Panc1 (cell line): Measurements from ENCODE around the gene ITGAV. TPM values are rescaled to one million over a fixed set of nuclear protein-coding genes. Genes with fewer than 3 reads are reported as not detected.

Experiments used
- ATAC-seq: fragments of 200-7000 bp; cut with Tn5 transposase; 2 replicates; pipeline ENCODE4 v1.9.1; 2020; ENCODE audit warnings: mild to moderate bottlenecking, moderate library complexity
- BruUV-seq: library from RNA; stranded (reverse); fragments of 400-500 nt; replicated peaks from 2 replicates; lab custom pipeline; 2021; lab: Mats Ljungman, UMichigan
- CTCF ChIA-PET: fragments of 300-600 bp; sonication (Branson Sonifier 250); formaldehyde crosslinking; loops from one replicate; lab custom pipeline; 2022; ENCODE audit warnings: antibody characterized with exemption; lab: Charles Lee
- POLR2A ChIA-PET: fragments of 300-600 bp; sonication (Branson Sonifier 250); formaldehyde crosslinking; loops from one replicate; lab custom pipeline; 2022; ENCODE audit warnings: antibody characterized with exemption; lab: Charles Lee
- DNase-seq: peaks from one replicate; pipeline ENCODE4 v3.0.0-alpha.2; 2010; ENCODE audit warnings: low read depth, low spot score
- H3K27ac ChIP-seq: 2 replicates; pipeline ENCODE4 v1.5.1; 2011; ENCODE audit warnings: mild to moderate bottlenecking, low read length, inconsistent platforms
- H3K27me3 ChIP-seq: fragments of 200-500 bp; sonication (Bioruptor generic); 2 replicates; pipeline ENCODE4 v1.6.0; 2014; ENCODE audit warnings: low read length, inconsistent platforms; ENCODE audit not compliant: control insufficient read depth, insufficient read depth
- H3K36me3 ChIP-seq: fragments of 200-500 bp; sonication (Bioruptor generic); 2 replicates; pipeline ENCODE4 v1.5.1; 2014; ENCODE audit warnings: inconsistent platforms, mild to moderate bottlenecking, low read length, moderate library complexity; ENCODE audit not compliant: control insufficient read depth, insufficient read depth
- H3K4me1 ChIP-seq: 2 replicates; pipeline ENCODE4 v1.5.1; 2011; ENCODE audit warnings: inconsistent platforms, mild to moderate bottlenecking, low read length, moderate library complexity; ENCODE audit not compliant: control insufficient read depth, insufficient read depth
- H3K4me3 ChIP-seq, 2 experiments: 2 replicates each; pipeline ENCODE4 v1.5.1; 2011 to 2012; ENCODE audit warnings: low read depth in 2 of 2, low read length in 2 of 2, mild to moderate bottlenecking in 2 of 2, inconsistent platforms in 1 of 2, moderate library complexity in 1 of 2
- H3K9me3 ChIP-seq: fragments of 200-500 bp; sonication (Bioruptor generic); 2 replicates; pipeline ENCODE4 v1.5.1; 2014; ENCODE audit warnings: low read depth, mild to moderate bottlenecking, inconsistent platforms, low read length, moderate library complexity; ENCODE audit not compliant: control insufficient read depth, insufficient read depth
- POLR2AphosphoS5 ChIP-seq: IDR thresholded peaks from 2 replicates; pipeline ENCODE4 v1.6.1; 2012; ENCODE audit warnings: mild to moderate bottlenecking, low read depth, low read length, moderate library complexity
- SIN3A ChIP-seq: IDR thresholded peaks from 2 replicates; pipeline ENCODE4 v1.6.1; 2012; ENCODE audit warnings: low read depth, mild to moderate bottlenecking, low read length, moderate library complexity, borderline replicate concordance; ENCODE audit not compliant: insufficient read depth
- TCF7L2 ChIP-seq: IDR thresholded peaks from 2 replicates; pipeline ENCODE4 v1.6.1; 2011; ENCODE audit warnings: mild to moderate bottlenecking, low read depth, low read length, inconsistent platforms
- in situ Hi-C: cut with HindIII; loops from 2 replicates; pipeline ENCODE4 v1.10.0; 2016; ENCODE audit warnings: low sequenced_read_pairs, low pct_unique_long_range_greater_than_20kb
- intact Hi-C: fragments of 100-400 bp; cut with micrococcal nuclease; formaldehyde crosslinking; loops from one replicate; pipeline ENCODE4 v1.10.0; 2022; ENCODE audit not compliant: unreplicated experiment
- total RNA-seq: library from RNA; stranded (reverse); gene quantifications from one replicate; pipeline ENCODE4 v1.2.1, GENCODE V29; 2021; ENCODE audit not compliant: unreplicated experiment
- TF ChIP-seq, protein P1 (sequence below), 2 experiments: IDR thresholded peaks; 2 replicates each; pipeline ENCODE4 v1.6.1; 2011 to 2012; ENCODE audit warnings: low read depth in 2 of 2, control low read depth in 1 of 2, low read length in 1 of 2, mild to moderate bottlenecking in 1 of 2, moderate library complexity in 1 of 2; ENCODE audit not compliant: insufficient read depth in 1 of 2
- TF ChIP-seq, protein P2 (sequence below): fragments of 450-650 bp; IDR thresholded peaks from 2 replicates; pipeline ENCODE4 v1.5.1; 2017; ENCODE audit warnings: mild to moderate bottlenecking

The ITGAV gene
- total RNA-seq, 1 experiment from 2014 or later: 218 TPM

DNA sequence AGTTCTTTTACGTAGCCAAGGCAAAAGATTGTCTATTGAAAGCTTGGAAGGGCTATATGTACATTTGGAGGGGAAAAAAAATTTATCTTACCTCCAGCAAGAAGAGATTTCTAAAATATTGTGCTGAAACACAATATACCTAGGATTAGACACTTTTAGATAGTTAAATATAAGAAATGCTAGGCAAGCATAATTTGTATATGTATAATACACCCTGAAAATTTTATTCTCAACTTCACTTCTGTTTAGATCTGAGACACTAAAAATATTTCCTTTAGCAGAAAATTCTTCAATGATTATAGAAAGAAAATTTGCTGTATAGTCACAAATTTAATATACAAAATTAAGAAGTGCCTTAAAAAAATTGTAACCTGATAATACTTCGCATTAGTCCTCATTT lies 42.6 kb downstream of the ITGAV start:
- POLR2A ChIA-PET: no interaction called here
- in situ Hi-C loops: no loop called here

DNA sequence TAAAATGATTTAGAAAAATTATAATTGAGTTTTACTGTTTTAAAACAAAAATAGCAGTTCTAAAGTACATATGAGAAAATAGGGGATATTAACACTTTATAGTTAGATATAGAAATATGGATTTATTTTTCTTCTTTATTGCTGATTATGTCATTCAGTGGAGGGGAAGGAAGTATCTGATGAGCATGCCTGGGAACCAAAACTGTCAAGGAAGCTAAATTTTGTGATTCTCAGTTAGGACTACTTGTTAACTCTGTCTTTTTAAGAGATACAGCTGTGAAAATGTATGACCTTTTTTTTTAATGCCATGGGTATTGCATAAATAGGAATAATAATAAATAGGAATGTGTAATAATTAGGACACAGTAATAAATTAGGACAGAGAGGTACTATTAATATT lies 44.8 kb downstream of the ITGAV start:
- Histone ChIP-seq H3K36me3 (peaks cover 21% of the 10 kb centered on the region), H3K4me1 (no peaks in the 10 kb centered on the region; the same call in none of the 2 replicates), H3K27me3 (no peaks in the 10 kb centered on the region), H3K4me3 (no peak overlapping the region), H3K9me3 (no peaks in the 10 kb centered on the region), H3K27ac (no peak overlapping the region)
- no peak for DNase-seq
- intact Hi-C loops: no loop called here
- ChIA-PET POLR2A (no interaction called here), CTCF (no interaction called here)
- TF ChIP-seq TCF7L2 (no peak), SIN3A (no peak), POLR2AphosphoS5 (no peak)
- TF ChIP-seq, protein P1, sequence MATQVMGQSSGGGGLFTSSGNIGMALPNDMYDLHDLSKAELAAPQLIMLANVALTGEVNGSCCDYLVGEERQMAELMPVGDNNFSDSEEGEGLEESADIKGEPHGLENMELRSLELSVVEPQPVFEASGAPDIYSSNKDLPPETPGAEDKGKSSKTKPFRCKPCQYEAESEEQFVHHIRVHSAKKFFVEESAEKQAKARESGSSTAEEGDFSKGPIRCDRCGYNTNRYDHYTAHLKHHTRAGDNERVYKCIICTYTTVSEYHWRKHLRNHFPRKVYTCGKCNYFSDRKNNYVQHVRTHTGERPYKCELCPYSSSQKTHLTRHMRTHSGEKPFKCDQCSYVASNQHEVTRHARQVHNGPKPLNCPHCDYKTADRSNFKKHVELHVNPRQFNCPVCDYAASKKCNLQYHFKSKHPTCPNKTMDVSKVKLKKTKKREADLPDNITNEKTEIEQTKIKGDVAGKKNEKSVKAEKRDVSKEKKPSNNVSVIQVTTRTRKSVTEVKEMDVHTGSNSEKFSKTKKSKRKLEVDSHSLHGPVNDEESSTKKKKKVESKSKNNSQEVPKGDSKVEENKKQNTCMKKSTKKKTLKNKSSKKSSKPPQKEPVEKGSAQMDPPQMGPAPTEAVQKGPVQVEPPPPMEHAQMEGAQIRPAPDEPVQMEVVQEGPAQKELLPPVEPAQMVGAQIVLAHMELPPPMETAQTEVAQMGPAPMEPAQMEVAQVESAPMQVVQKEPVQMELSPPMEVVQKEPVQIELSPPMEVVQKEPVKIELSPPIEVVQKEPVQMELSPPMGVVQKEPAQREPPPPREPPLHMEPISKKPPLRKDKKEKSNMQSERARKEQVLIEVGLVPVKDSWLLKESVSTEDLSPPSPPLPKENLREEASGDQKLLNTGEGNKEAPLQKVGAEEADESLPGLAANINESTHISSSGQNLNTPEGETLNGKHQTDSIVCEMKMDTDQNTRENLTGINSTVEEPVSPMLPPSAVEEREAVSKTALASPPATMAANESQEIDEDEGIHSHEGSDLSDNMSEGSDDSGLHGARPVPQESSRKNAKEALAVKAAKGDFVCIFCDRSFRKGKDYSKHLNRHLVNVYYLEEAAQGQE (IDR thresholded peaks at IDR 0.05; ENCODE audit: insufficient read depth in 1 of 2, low read depth in 2 of 2, low read length in 1 of 2): no peak
- TF ChIP-seq, protein P2, sequence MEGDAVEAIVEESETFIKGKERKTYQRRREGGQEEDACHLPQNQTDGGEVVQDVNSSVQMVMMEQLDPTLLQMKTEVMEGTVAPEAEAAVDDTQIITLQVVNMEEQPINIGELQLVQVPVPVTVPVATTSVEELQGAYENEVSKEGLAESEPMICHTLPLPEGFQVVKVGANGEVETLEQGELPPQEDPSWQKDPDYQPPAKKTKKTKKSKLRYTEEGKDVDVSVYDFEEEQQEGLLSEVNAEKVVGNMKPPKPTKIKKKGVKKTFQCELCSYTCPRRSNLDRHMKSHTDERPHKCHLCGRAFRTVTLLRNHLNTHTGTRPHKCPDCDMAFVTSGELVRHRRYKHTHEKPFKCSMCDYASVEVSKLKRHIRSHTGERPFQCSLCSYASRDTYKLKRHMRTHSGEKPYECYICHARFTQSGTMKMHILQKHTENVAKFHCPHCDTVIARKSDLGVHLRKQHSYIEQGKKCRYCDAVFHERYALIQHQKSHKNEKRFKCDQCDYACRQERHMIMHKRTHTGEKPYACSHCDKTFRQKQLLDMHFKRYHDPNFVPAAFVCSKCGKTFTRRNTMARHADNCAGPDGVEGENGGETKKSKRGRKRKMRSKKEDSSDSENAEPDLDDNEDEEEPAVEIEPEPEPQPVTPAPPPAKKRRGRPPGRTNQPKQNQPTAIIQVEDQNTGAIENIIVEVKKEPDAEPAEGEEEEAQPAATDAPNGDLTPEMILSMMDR: no peak
- ATAC-seq: no peak
- in situ Hi-C loops: no loop called here
- TSS peak; percentile 10 for BruUV-seq

More for the DNA sequence above, 42.6 kb downstream of the ITGAV start:
- intact Hi-C loops: no loop called here
- Histone ChIP-seq H3K36me3 (peaks cover 15% of the 10 kb centered on the region; the same call in 1 of the 2 replicates), H3K9me3 (no peaks in the 10 kb centered on the region), H3K4me1 (no peaks in the 10 kb centered on the region; the same call in 1 of the 2 replicates), H3K4me3 (no peak overlapping the region), H3K27ac (no peak overlapping the region), H3K27me3 (no peaks in the 10 kb centered on the region)
- BruUV-seq: no TSS peak
- TF ChIP-seq TCF7L2: no peak
- no peak for TF ChIP-seq SIN3A
- no peak for TF ChIP-seq POLR2AphosphoS5
- TF ChIP-seq, protein P1 (IDR thresholded peaks at IDR 0.05; ENCODE audit: insufficient read depth in 1 of 2, low read depth in 2 of 2, low read length in 1 of 2): no peak
- TF ChIP-seq, protein P2: no peak
- DNase-seq (no peak), ATAC-seq (no peak)
- CTCF ChIA-PET: no interaction called here
